Astrocyte of the cerebellum (primary cell): ENCODE data around the gene KLK2.

Source experiments
- DNase-seq: peaks from one replicate; pipeline ENCODE4 v3.0.0-alpha.2; 2011; ENCODE audit warnings: low read depth
- H3K4me3 ChIP-seq: 2 replicates; pipeline ENCODE4 v1.5.1; 2011; ENCODE audit warnings: mild to moderate bottlenecking, low read depth, low read length, moderate library complexity
- CTCF ChIP-seq: IDR thresholded peaks from 2 replicates; pipeline ENCODE4 v1.5.1; 2012; ENCODE audit warnings: low read length, low read depth, moderate library complexity, mild to moderate bottlenecking; ENCODE audit errors: missing control alignments
- in situ Hi-C: cut with HindIII; loops from 2 replicates; pipeline ENCODE4 v1.10.0; 2017; ENCODE audit warnings: low sequenced_read_pairs

KLK2 gene

GRCh38 chr19:50896591-50897190 lies 23.5 kb downstream of the KLK2 start:
- DNase-seq, result no peak
- no peak for TF ChIP-seq CTCF
- H3K4me3 ChIP-seq, result no peak overlapping the region
- in situ Hi-C loops, result no loop called here

- no peak for DNase-seq
- no peak overlapping the region for H3K4me3 ChIP-seq
- no peak for TF ChIP-seq CTCF
- in situ Hi-C loops, result no loop called here
Observed at GRCh38 chr19:50897191-50897607, 24.0 kb downstream of the KLK2 start.

- H3K4me3 ChIP-seq, result no peak overlapping the region
- in situ Hi-C loops, result no loop called here
- no peak for DNase-seq
- no peak for TF ChIP-seq CTCF
Observed at GRCh38 chr19:50897612-50898011, 24.4 kb downstream of the KLK2 start.

- no peak for TF ChIP-seq CTCF
- no peak for DNase-seq
- in situ Hi-C loops, result no loop called here
Observed at GRCh38 chr19:50898018-50898417, 24.8 kb downstream of the KLK2 start.

GRCh38 chr19:50899569-50899968 lies 26.3 kb downstream of the KLK2 start:
- no peak for TF ChIP-seq CTCF
- DNase-seq, result no peak
- in situ Hi-C loops, result no loop called here
- no peak overlapping the region for H3K4me3 ChIP-seq

More at GRCh38 chr19:50898018-50898417, 24.8 kb downstream of the KLK2 start:
- no peak overlapping the region for H3K4me3 ChIP-seq

- in situ Hi-C loops, result no loop called here
- TF ChIP-seq CTCF, result no peak
- no peak overlapping the region for H3K4me3 ChIP-seq
- DNase-seq, result no peak
Observed at GRCh38 chr19:50902640-50903039, 29.4 kb downstream of the KLK2 start.
